ENCODE results near the gene FER.

The FER gene

DNA sequence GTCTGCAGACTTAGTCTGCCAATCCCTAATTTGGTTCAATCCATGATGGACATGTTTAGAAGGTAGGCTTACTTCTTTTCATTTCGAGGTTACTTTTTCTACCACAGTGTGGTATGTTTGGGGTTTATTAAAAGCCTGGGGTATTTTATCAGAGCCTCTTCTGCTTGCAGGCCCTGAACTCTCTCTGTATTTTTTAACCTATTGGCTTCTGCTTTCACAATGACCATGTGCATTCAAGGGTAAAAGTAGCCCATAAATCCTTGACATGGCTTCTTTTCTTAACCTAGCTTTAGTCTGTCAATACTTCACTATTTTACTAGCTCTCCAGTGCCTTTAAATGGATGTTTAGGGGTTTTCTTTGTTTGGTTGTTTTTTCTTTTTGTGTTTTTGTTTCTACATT is 286.6 kb downstream of the FER start:
- Histone ChIP-seq H3K4me3 (replicated peaks; ENCODE audit: insufficient read depth, low read length) (no peak overlapping the region), H3K27me3 (ENCODE audit: insufficient read depth, poor library complexity, severe bottlenecking) (no peaks in the 10 kb centered on the region), H3K27ac (replicated peaks) (no peak overlapping the region)
- no peak for DNase-seq (ENCODE audit: low read depth in 1 of 2, low spot score in 1 of 2)
- no peak for TF ChIP-seq POLR2AphosphoS5 (IDR thresholded peaks at IDR 0.05; ENCODE audit: low read depth)
- TF ChIP-seq, protein P1, sequence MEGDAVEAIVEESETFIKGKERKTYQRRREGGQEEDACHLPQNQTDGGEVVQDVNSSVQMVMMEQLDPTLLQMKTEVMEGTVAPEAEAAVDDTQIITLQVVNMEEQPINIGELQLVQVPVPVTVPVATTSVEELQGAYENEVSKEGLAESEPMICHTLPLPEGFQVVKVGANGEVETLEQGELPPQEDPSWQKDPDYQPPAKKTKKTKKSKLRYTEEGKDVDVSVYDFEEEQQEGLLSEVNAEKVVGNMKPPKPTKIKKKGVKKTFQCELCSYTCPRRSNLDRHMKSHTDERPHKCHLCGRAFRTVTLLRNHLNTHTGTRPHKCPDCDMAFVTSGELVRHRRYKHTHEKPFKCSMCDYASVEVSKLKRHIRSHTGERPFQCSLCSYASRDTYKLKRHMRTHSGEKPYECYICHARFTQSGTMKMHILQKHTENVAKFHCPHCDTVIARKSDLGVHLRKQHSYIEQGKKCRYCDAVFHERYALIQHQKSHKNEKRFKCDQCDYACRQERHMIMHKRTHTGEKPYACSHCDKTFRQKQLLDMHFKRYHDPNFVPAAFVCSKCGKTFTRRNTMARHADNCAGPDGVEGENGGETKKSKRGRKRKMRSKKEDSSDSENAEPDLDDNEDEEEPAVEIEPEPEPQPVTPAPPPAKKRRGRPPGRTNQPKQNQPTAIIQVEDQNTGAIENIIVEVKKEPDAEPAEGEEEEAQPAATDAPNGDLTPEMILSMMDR (IDR thresholded peaks at IDR 0.05; ENCODE audit: insufficient read depth, low read length) = no peak
- no peak for TF ChIP-seq SPI1 (IDR thresholded peaks at IDR 0.05; ENCODE audit: borderline replicate concordance, low read depth)
- TF ChIP-seq GABPA (IDR thresholded peaks at IDR 0.05; ENCODE audit: low read depth) = no peak
- TF ChIP-seq REST (IDR thresholded peaks at IDR 0.05; ENCODE audit: insufficient replicate concordance, low read depth) = no peak

DNA sequence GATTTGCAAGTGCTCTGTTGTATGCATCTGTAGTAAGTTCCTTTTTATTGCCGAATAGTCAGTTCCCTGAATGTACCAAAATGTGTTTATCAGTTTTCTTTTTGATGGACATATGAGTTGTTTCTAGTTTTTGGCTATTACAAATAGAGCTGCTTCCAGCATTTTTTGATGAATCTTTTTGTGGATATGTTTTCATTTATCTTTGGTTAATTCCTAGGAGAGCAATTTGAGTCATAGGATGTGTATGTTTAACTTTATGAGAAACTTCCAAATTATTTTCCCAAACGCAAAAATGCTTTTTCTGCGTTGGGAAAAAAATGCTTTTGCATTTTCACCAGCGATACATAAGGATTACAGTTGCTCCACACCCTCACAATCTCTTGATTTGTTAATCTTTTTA is 287.7 kb downstream of the FER start:
- TF ChIP-seq GABPA (IDR thresholded peaks at IDR 0.05; ENCODE audit: low read depth) (no peak), SPI1 (IDR thresholded peaks at IDR 0.05; ENCODE audit: borderline replicate concordance, low read depth) (no peak), REST (IDR thresholded peaks at IDR 0.05; ENCODE audit: insufficient replicate concordance, low read depth) (no peak), POLR2AphosphoS5 (IDR thresholded peaks at IDR 0.05; ENCODE audit: low read depth) (no peak)
- TF ChIP-seq, protein P1 (IDR thresholded peaks at IDR 0.05; ENCODE audit: insufficient read depth, low read length) = no peak
- Histone ChIP-seq H3K4me3 (replicated peaks; ENCODE audit: insufficient read depth, low read length) (no peak overlapping the region), H3K27me3 (ENCODE audit: insufficient read depth, poor library complexity, severe bottlenecking) (no peaks in the 10 kb centered on the region), H3K27ac (replicated peaks) (no peak overlapping the region)
- DNase-seq (ENCODE audit: low read depth in 1 of 2, low spot score in 1 of 2) = no peak

- Histone ChIP-seq H3K27ac (replicated peaks) (no peak overlapping the region), H3K27me3 (ENCODE audit: insufficient read depth, poor library complexity, severe bottlenecking) (no peaks in the 10 kb centered on the region), H3K4me3 (replicated peaks; ENCODE audit: insufficient read depth, low read length) (no peak overlapping the region)
- TF ChIP-seq POLR2AphosphoS5 (IDR thresholded peaks at IDR 0.05; ENCODE audit: low read depth) (no peak), GABPA (IDR thresholded peaks at IDR 0.05; ENCODE audit: low read depth) (no peak), REST (IDR thresholded peaks at IDR 0.05; ENCODE audit: insufficient replicate concordance, low read depth) (no peak), SPI1 (IDR thresholded peaks at IDR 0.05; ENCODE audit: borderline replicate concordance, low read depth) (no peak)
- TF ChIP-seq, protein P1 (IDR thresholded peaks at IDR 0.05; ENCODE audit: insufficient read depth, low read length) = no peak
- DNase-seq (ENCODE audit: low read depth in 1 of 2, low spot score in 1 of 2) = no peak
Observed at GRCh38 chr5:109038209-109038840, 290.6 kb downstream of the FER start.

Data from HL-60 (cell line).